ENCODE measurements around the gene MTR.

Gene MTR

DNA sequence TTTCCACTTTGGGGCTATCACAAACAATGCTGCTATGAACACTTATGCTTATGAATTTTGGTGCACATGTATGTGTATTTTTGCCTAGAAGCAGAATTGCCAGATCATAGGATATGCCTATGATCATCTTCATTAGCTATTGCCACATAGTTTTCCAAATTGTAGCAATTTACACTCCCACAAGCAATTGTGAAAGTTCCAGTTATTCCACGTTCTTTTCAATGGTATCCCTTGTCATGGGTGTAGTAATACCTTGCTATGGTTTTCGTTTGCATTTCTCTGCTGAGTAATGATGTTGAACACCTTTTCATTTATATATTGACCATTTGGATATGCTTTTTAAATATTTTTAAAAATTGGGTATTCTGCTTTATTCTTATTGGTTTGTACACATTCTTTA, 82.6 kb downstream of the MTR start:
- TF ChIP-seq, protein P1, sequence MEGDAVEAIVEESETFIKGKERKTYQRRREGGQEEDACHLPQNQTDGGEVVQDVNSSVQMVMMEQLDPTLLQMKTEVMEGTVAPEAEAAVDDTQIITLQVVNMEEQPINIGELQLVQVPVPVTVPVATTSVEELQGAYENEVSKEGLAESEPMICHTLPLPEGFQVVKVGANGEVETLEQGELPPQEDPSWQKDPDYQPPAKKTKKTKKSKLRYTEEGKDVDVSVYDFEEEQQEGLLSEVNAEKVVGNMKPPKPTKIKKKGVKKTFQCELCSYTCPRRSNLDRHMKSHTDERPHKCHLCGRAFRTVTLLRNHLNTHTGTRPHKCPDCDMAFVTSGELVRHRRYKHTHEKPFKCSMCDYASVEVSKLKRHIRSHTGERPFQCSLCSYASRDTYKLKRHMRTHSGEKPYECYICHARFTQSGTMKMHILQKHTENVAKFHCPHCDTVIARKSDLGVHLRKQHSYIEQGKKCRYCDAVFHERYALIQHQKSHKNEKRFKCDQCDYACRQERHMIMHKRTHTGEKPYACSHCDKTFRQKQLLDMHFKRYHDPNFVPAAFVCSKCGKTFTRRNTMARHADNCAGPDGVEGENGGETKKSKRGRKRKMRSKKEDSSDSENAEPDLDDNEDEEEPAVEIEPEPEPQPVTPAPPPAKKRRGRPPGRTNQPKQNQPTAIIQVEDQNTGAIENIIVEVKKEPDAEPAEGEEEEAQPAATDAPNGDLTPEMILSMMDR (IDR thresholded peaks at IDR 0.05): no peak

- TF ChIP-seq, protein P1 (IDR thresholded peaks at IDR 0.05): no peak
These were observed 85.1 kb downstream of the MTR start for GRCh38 chr1:236880209-236880608.

GRCh38 chr1:236882678-236883077, 87.6 kb downstream of the MTR start:
- TF ChIP-seq, protein P1 (IDR thresholded peaks at IDR 0.05): no peak

DNA sequence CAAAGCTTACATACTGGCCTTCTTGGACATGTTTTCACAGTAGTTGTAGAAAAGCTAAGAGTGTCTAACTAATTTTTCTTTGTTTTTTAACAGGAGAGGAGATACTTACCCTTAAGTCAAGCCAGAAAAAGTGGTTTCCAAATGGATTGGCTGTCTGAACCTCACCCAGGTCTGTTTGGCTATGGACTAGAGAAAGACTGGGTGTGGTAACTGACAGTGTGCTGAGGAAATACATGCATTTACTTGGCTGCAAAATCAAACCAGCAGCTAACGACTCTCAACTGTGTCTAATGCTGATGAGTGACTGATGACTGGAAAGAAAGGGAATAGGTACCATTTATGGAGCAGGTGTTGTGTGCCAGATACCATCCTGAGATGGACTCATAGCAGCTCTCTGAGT, 91.1 kb downstream of the MTR start:
- TF ChIP-seq, protein P1 (IDR thresholded peaks at IDR 0.05): no peak

DNA sequence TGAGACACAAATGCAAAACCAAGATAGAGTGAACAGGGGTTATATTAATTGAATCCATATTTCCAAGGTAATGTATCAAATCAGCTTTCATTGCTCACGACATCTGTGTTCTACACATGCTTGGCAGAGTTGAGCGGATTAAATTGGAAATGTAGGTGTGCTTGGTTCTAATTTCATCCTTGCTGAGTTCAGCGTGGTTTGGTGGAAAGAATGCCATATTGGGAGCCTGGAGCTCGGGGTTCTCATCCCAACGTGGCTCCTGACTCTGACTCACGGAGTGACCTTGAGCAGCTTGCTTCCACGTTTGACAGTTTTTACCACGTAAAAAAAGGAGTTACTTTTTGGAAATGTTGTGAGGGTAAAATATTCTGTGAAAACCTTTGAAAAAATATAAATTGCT, 92.0 kb downstream of the MTR start:
- TF ChIP-seq, protein P1 (IDR thresholded peaks at IDR 0.05): no peak

- TF ChIP-seq, protein P1 (IDR thresholded peaks at IDR 0.05): no peak
These were observed 93.0 kb downstream of the MTR start for GRCh38 chr1:236888126-236888525.

DNA sequence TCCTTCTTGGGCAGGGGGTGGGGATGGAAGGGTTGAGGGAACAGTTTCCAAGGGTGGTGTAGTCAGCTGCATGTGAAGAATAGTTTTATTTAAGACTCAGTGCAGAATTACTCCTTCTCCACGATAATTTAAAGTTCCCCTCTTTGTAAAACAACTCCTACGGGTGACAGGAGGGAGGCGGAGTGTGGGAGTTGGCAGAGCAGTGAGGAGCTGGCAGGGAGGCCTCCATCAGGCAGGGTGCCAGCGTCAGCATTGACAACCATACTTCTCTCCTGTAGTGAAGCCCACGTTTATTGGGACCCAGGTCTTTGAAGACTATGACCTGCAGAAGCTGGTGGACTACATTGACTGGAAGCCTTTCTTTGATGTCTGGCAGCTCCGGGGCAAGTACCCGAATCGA, 93.8 kb downstream of the MTR start:
- TF ChIP-seq, protein P1 (IDR thresholded peaks at IDR 0.05): no peak
